Nephron progenitor cell (in vitro differentiated cells): ENCODE data around the gene STT3B.

Experiments used
- DNase-seq: peaks from one replicate; pipeline ENCODE4 v3.0.0; 2021
- H3K27ac Mint-ChIP-seq: 2 replicates; pipeline ENCODE4 v1.8.0; 2021; ENCODE audit warnings: mild to moderate bottlenecking, moderate library complexity, mixed read lengths
- H3K27me3 Mint-ChIP-seq: 2 replicates; pipeline ENCODE4 v1.8.0; 2021; ENCODE audit warnings: mild to moderate bottlenecking, low read depth, mixed read lengths; ENCODE audit not compliant: poor library complexity
- H3K36me3 Mint-ChIP-seq: 2 replicates; pipeline ENCODE4 v1.8.0; 2021; ENCODE audit warnings: low read depth, mixed read lengths
- H3K4me1 Mint-ChIP-seq: 2 replicates; pipeline ENCODE4 v1.8.0; 2021; ENCODE audit warnings: mixed read lengths
- H3K4me3 Mint-ChIP-seq: 2 replicates; pipeline ENCODE4 v1.8.0; 2021; ENCODE audit warnings: mild to moderate bottlenecking, moderate library complexity, mixed read lengths
- H3K9me3 Mint-ChIP-seq: 2 replicates; pipeline ENCODE4 v1.8.0; 2021; ENCODE audit warnings: mild to moderate bottlenecking, moderate library complexity, mixed read lengths
- TF ChIP-seq, protein P1 (sequence below): fragments of 200-600 bp; sonication (generic); IDR thresholded peaks from 2 replicates; pipeline ENCODE4 v1.5.0; 2021; ENCODE audit warnings: antibody characterized with exemption

STT3B gene

DNA sequence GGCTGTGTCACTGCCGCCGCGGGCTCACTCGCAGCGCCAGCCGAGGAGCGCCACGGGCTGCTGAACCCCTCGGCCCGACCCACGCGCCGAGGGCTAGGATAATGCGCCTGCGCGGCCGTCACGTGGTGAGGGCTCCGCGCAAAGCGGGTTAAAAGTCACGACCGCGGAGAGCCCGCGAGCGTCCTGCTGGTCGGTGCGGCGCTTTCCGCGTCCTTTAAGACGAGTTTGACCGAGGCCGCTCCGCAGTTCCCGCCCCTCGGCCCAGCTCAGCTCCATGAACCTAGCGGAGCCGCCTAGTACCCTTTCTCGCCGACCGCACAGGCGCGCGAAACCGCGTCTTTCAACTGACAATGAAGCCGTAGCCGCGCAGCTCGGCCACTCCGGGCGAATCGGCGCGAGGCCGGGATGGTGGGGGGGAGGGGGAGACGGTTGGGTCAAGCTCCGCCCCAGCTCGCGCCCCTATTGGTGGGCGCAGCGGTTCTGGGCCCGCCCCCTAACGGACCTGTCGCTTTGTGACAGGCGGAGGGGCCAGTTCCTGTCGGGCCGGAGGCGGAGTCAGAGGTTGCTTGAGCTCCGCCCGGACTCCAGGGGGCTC lies 636 bp upstream of the STT3B start:
- no peaks in the 10 kb centered on the region for H3K36me3 Mint-ChIP-seq
- H3K9me3 Mint-ChIP-seq, result peaks cover 3% of the 10 kb centered on the region
- no peak overlapping the region for H3K4me3 Mint-ChIP-seq
- TF ChIP-seq, protein P1, sequence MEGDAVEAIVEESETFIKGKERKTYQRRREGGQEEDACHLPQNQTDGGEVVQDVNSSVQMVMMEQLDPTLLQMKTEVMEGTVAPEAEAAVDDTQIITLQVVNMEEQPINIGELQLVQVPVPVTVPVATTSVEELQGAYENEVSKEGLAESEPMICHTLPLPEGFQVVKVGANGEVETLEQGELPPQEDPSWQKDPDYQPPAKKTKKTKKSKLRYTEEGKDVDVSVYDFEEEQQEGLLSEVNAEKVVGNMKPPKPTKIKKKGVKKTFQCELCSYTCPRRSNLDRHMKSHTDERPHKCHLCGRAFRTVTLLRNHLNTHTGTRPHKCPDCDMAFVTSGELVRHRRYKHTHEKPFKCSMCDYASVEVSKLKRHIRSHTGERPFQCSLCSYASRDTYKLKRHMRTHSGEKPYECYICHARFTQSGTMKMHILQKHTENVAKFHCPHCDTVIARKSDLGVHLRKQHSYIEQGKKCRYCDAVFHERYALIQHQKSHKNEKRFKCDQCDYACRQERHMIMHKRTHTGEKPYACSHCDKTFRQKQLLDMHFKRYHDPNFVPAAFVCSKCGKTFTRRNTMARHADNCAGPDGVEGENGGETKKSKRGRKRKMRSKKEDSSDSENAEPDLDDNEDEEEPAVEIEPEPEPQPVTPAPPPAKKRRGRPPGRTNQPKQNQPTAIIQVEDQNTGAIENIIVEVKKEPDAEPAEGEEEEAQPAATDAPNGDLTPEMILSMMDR, result no peak
- H3K27me3 Mint-ChIP-seq, result no peaks in the 10 kb centered on the region
- peak; percentile 99 for DNase-seq
- H3K27ac Mint-ChIP-seq, result peak overlapping the region; percentile 100
- peaks cover 24% of the 10 kb centered on the region for H3K4me1 Mint-ChIP-seq

DNA sequence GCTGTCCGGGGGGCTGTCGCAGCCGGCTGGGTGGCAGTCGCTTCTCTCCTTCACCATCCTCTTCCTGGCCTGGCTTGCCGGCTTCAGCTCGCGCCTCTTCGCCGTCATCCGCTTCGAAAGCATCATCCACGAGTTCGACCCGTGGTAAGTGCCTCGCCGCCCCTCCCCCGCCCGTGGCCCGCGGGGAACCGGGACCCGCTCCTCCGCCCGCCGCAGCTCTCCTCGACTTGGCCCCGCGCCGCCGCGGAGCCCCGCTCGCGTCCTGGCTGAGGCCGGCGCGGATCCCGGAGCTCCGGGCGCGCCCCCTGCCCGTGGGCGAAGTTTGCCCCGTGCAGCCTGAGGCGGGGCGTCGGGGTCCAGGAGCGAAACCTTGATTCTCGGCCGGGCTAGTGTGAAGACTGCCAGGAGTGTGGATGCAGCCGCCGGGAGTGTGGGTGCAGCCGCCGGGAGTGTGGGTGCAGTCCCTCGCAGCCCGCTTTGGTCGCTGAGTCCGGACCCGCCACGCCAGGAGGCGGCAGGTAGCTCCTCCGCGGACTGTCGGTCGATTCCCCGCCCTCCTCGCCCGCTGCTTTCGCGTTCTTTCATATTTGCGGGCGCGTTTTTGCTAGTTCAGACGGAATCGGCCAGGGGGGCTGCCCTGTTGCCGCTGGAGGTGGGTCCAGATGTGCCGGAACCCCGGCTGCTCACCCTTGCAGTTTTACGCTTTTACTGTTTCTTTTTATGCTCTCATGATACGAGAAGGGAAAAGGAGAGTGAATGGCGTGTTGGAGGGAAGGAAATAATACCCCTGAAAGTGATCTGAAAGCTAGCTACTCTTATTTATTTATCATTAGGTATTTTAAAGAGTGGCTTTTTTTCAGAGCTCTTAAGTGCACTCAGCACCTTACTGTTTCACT lies 692 bp downstream of the STT3B start:
- Mint-ChIP-seq H3K9me3 (no peaks in the 10 kb centered on the region), H3K27me3 (no peaks in the 10 kb centered on the region), H3K4me3 (no peak overlapping the region), H3K27ac (peak overlapping the region; percentile 98), H3K36me3 (peaks cover 9% of the 10 kb centered on the region), H3K4me1 (peaks cover 37% of the 10 kb centered on the region)
- DNase-seq, result peak; percentile 68
- TF ChIP-seq, protein P1, result no peak

- H3K27ac Mint-ChIP-seq, result peak overlapping the region; percentile 98
Observed at GRCh38 chr3:31534065-31534425, 1.3 kb downstream of the STT3B start.

GRCh38 chr3:31536497-31536896 lies 3.8 kb downstream of the STT3B start:
- peaks cover 38% of the 10 kb centered on the region for H3K36me3 Mint-ChIP-seq
- H3K4me3 Mint-ChIP-seq, result no peak overlapping the region
- H3K27me3 Mint-ChIP-seq, result no peaks in the 10 kb centered on the region
- TF ChIP-seq, protein P1, result no peak
- H3K9me3 Mint-ChIP-seq, result peaks cover 16% of the 10 kb centered on the region
- no peak for DNase-seq
- peak overlapping the region; percentile 81 for H3K27ac Mint-ChIP-seq
- peaks cover 52% of the 10 kb centered on the region for H3K4me1 Mint-ChIP-seq

More at GRCh38 chr3:31534065-31534425, 1.3 kb downstream of the STT3B start:
- no peak overlapping the region for H3K4me3 Mint-ChIP-seq
- peaks cover 43% of the 10 kb centered on the region for H3K4me1 Mint-ChIP-seq
- peaks cover 4% of the 10 kb centered on the region for H3K9me3 Mint-ChIP-seq
- H3K27me3 Mint-ChIP-seq, result no peaks in the 10 kb centered on the region
- TF ChIP-seq, protein P1, result no peak
- no peak for DNase-seq
- H3K36me3 Mint-ChIP-seq, result peaks cover 16% of the 10 kb centered on the region

DNA sequence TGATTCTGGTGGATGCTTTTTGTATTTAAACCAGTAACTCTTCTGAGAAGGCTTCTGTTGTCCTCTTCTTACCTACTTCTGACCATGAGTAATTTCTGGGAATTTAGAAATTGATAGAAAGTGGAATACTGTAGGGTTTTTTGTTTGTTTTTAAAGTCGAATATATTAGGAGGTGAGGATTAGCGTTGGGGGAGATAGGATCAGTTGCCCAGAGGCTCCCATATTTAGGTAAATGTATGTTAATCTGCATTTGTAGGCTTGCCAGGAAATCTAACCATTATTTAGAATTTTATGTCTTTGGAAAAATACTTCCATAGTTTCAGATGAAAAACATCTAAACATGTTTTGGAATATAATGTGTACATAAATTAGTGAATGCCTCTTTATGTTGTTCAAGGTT lies 6.1 kb downstream of the STT3B start:
- Mint-ChIP-seq H3K4me3 (no peak overlapping the region), H3K27ac (no peak overlapping the region), H3K4me1 (peaks cover 58% of the 10 kb centered on the region), H3K9me3 (peaks cover 16% of the 10 kb centered on the region), H3K27me3 (no peaks in the 10 kb centered on the region), H3K36me3 (peaks cover 52% of the 10 kb centered on the region)
- TF ChIP-seq, protein P1, result no peak
- no peak for DNase-seq
